ENCODE results near the gene CIB2. TPM values are rescaled to one million over a fixed set of nuclear protein-coding genes. Genes with fewer than 3 reads are reported as not detected.
"Not testable (repeated sequence)": the region's sequence is repeated elsewhere in the genome, so short reads cannot be mapped to it uniquely, and the experiment has no call there.

Gene CIB2
- total RNA-seq: 2.2 and 2.8 TPM in 2 replicates

- DNase-seq (ENCODE audit: low read depth in 2 of 2): peak; percentile 52 to 68
These were observed at the start of gene CIB2 for GRCh38 chr15:78131295-78132061. Gene CIB2 (minus strand): TSS chr15:78131445. CDS start chr15:78131215, 230 bp downstream.

- no peak for DNase-seq (ENCODE audit: low read depth in 2 of 2)
These were observed 48.7 kb upstream of the CIB2 start for GRCh38 chr15:78179906-78180305.

- no peak for DNase-seq (ENCODE audit: low read depth in 2 of 2)
These were observed 48.1 kb upstream of the CIB2 start for GRCh38 chr15:78179286-78179840.

DNA sequence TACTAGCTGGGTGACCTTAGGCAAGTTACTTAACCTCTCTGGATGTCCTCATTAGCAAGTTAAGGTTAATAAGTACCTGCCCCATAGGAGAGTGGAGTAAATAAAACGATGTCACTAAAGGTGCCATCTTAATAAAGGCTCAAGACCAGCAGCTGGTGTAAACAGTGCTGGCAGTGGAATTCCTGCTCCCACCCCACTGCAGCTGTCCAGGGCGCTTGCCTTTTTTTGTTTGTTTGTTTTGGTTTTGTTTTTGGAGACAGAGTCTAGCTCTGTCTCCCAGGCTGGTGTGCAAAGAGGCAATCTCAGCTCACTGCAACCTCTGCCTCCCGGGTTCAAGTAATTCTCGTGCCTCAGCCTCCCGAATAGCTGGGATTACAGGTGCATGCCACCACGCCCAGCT is 46.8 kb upstream of the CIB2 start:
- DNase-seq (ENCODE audit: low read depth in 2 of 2): no peak

DNA sequence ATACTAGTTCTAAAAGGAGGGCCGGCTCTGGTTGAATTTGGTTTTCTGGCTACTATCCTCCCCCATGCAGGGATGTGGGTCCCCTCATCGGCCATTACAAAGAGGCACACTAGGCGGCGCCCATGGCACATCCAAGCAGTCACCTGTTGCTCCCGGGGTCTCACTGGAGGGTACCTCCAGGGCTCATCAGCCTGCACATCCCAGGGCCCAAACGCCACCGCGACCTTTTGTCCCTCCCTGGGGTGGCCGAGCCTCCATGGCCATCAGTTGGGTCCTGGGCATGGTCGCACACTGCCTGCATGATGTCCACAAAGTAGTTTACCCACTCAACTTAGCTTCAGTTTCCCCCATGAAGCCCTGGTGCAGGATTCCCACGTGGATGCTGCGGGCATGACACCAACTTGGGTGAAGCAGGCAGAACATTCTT is 46.2 kb upstream of the CIB2 start:
- peak; percentile 12 to 46 for DNase-seq (ENCODE audit: low read depth in 2 of 2)

DNA sequence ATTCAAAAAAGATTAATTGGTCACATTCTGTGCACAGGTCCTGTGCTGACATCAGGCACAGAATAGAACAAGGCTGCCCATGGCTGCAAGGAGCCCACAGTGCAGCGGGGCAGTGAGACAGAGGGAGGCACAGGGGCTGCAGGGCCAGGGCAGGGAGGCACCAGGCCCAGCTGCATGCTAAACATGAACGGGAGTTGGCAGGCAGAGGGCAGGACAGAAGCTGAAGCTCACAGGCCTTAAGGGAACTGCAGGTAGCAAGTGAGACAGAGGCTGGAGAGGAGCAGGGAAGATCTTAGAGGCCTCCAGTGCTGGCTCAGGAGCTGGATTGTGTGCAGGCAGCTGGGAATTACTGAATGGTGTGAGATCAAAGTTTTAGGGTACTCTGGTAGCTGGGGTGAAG is 44.1 kb upstream of the CIB2 start:
- no peak for DNase-seq (ENCODE audit: low read depth in 2 of 2)

- no peak for DNase-seq (ENCODE audit: low read depth in 2 of 2)
These were observed 43.2 kb upstream of the CIB2 start for GRCh38 chr15:78174401-78174800.

DNA sequence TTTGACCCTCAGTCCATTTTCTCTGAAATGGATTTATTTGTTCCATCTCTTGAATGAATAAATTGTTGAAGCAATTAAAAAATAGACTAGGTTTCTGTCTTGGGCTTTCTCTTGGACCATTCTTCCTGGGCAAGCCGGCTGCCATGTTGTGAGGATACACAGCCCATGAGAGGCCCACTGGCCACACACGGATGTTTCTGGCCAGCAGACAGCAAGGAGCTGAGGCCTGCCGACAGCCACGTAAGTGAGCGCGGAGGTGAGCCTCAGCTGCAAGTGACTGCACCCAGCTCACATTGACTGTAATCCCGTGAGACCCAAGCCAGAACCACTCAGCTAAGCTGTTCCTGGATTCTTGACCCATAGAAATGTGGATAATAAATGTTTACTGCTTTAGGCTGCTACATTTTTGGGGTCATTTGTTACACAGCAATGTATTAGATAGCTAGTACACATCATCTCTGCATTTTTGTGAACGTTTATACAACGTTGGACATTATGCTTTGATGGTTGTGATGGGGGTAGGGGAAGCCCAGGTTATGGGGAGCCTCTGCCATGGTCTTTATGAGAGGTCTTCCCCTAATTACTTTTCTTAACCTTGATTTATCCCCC is 40.7 kb upstream of the CIB2 start:
- DNase-seq (ENCODE audit: low read depth in 2 of 2): no peak

- no peak for DNase-seq (ENCODE audit: low read depth in 2 of 2)
These were observed 39.9 kb upstream of the CIB2 start for GRCh38 chr15:78170848-78171773.

GRCh38 chr15:78168608-78169007 is 37.4 kb upstream of the CIB2 start:
- no peak for DNase-seq (ENCODE audit: low read depth in 2 of 2)

DNA sequence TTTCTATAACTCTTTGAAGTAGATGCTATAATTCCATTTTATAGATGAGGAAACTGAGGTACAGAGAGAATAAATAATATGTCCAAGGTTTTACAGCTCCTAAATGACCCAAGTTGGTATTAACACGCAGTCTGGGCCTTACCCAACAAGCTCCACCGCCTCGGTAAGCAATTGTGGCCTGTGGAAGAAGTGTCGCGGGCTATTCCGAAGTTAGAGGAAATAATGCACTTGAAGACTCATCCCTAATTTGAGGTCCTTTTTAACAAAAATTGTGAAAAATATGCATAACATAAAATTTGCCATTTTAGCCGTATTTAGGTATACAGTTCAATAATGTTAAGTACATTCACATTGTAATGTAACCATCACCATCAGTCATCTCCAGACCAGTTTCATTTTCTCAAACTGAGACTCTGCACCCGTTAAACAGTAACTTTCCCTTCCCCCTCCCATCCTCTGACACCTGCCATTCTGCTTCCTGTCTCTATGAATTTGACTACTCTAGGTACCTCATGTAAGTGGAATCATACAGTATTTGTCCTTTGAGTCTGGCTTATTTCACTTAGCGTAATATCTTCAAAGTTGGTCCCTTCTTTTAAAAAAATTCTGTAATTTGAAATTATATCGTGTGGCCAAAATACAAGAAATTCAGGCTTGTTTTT is 36.1 kb upstream of the CIB2 start:
- DNase-seq (ENCODE audit: low read depth in 2 of 2): no peak

- no peak for DNase-seq (ENCODE audit: low read depth in 2 of 2)
These were observed 32.8 kb upstream of the CIB2 start for GRCh38 chr15:78164010-78164409.

GRCh38 chr15:78162038-78162437 is 30.8 kb upstream of the CIB2 start:
- DNase-seq (ENCODE audit: low read depth in 2 of 2): no peak

- no peak for DNase-seq (ENCODE audit: low read depth in 2 of 2)
These were observed 28.1 kb upstream of the CIB2 start for GRCh38 chr15:78159395-78159794.

DNA sequence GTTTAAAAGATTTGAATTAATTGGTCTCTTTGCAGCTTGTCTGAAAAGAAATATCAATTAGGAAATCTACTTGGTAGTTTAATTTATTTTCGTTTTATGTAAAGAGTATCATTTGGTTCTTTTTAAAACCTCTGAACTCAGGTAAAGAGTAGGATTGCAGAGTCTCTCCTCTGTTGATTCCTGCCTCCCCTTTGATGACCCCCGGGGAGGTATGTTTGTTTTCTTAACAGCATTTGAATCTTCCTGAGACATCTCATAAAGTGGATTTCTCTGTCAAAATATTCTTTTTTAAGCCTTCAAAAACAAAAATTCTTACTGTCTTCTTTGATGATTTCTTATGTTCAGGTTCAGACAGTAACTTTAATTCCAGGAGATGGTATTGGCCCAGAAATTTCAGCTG is 26.0 kb upstream of the CIB2 start:
- DNase-seq (ENCODE audit: low read depth in 2 of 2): no peak

DNA sequence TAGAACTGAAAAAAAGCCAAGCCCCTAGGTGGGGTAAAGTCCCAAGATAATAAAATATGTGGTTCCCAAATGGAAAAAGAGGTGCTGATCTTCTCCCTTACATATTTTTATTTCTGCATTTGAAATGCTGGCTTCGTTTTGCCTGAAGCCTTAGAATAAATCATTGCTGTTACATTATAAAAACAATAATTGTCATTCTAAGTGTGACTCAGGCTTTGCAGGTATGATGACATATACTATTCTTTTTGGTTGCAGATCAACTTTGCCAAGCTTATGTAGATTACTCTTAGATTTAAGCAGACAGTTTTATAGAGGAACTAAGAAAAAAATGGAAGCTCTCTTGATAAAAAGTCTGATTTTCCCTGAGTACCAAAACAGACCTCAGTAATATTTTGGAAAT is 25.4 kb upstream of the CIB2 start:
- DNase-seq (ENCODE audit: low read depth in 2 of 2): no peak

- no peak for DNase-seq (ENCODE audit: low read depth in 2 of 2)
These were observed 24.2 kb upstream of the CIB2 start for GRCh38 chr15:78155355-78155939.

- no peak for DNase-seq (ENCODE audit: low read depth in 2 of 2)
These were observed 23.7 kb upstream of the CIB2 start for GRCh38 chr15:78154955-78155354.

GRCh38 chr15:78151075-78151474 is 19.8 kb upstream of the CIB2 start:
- DNase-seq (ENCODE audit: low read depth in 2 of 2): not testable (repeated sequence)

DNA sequence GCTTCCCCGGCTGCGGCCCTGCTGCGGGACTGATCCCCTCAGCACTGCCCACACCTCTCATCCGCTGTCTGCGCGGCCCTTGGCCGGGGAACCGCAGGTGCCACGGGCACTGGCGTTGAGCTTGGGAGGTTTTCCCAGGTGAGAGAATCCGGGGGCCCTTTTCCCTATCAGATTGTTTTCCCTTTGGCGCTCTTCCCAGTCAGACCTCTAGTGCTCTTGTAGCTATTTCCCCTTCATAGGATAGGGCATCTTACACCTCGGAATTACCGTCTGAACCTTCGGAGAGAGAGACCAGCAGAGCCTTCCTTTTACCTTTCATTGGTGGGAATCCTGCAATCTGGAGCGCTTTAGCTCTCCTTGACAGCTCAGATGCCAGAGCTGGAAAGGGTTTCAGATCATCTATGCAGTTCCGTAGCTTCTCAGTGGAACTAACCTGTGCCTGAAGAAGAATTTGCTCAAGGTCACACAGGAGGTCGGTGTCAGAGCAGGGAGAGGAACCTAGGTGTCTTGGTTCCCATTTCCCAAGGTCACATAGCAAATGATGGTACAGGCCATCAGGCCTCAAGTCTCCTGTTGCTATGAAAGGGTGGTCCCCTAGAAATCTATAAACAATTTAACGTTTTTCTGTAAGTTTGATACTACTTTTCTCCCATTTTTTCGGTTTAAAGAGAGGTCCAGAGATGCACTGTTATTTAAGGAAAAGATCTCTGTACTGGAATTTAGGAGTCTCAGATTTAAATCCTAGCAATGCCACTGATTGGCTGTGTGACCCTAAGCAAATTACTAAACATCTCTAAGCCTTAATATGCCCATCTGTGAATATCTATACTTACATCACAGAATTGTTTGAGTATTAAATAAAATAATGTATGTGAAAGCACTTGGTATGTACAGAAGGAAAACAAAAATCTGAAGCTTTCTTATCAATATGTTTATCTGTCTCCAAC is 18.8 kb upstream of the CIB2 start:
- no peak for DNase-seq (ENCODE audit: low read depth in 2 of 2)

Measured in lung microvascular endothelial cell (primary cell).